ENCODE results near the gene MDN1. TPM values are rescaled to one million over a fixed set of nuclear protein-coding genes. Genes with fewer than 3 reads are reported as not detected.

Gene MDN1
- total and polyA plus RNA-seq, 8 donors: 5.5 to 69.2 (median 17.7) TPM

GRCh38 chr6:89711801-89712200 lies 107.8 kb downstream of the MDN1 start:
- intact Hi-C loops (cut with DNase I; ENCODE audit: low total_unique reads): no loop called here
- WGBS, 5 donors: 84 to 95% (median 87%) methylated on average over 3 of the region's 3 CpGs
- Histone ChIP-seq H3K9me3 (no peaks in the 10 kb centered on the region), H3K4me1 (peaks cover 0 to 13% (median 0%) of the 10 kb centered on the region in 4 donors), H3K27ac (no peak overlapping the region), H3K27me3 (no peaks in the 10 kb centered on the region), H3K4me3 (no peak overlapping the region), H3K36me3 (peaks cover 39 to 100% (median 98%) of the 10 kb centered on the region in 4 donors)
- DNase-seq: no peak
- no peak for TF ChIP-seq POLR2A (IDR thresholded peaks at IDR 0.05)
- TF ChIP-seq CTCF (IDR thresholded peaks at IDR 0.05): no peak
- no peak for TF ChIP-seq EP300 (IDR thresholded peaks at IDR 0.05)
- no peak for TF ChIP-seq POLR2AphosphoS5 (IDR thresholded peaks at IDR 0.05)

- Histone ChIP-seq H3K4me3 (no peak overlapping the region), H3K4me1 (peaks cover 0 to 13% (median 0%) of the 10 kb centered on the region in 4 donors), H3K9me3 (no peaks in the 10 kb centered on the region), H3K27ac (peak overlapping the region in 3 of 5 donors; percentile 8 to 38 (median 36)), H3K36me3 (peaks cover 14 to 100% (median 96%) of the 10 kb centered on the region in 4 donors), H3K27me3 (no peaks in the 10 kb centered on the region)
- intact Hi-C loops (cut with DNase I; ENCODE audit: low total_unique reads): no loop called here
- TF ChIP-seq CTCF (IDR thresholded peaks at IDR 0.05): no peak
- no peak for TF ChIP-seq POLR2AphosphoS5 (IDR thresholded peaks at IDR 0.05)
- TF ChIP-seq POLR2A (IDR thresholded peaks at IDR 0.05): no peak
- no peak for TF ChIP-seq EP300 (IDR thresholded peaks at IDR 0.05)
- DNase-seq: peak in 1 of 2 donors; percentile 26
- WGBS, 5 donors: 28 to 52% (median 33%) methylated on average over 4 of the region's 4 CpGs
These were observed 111.3 kb downstream of the MDN1 start for GRCh38 chr6:89708316-89708715.

GRCh38 chr6:89707766-89708165 lies 111.8 kb downstream of the MDN1 start:
- 80 to 92% (median 89%) methylated on average over 1 of the region's 1 CpG for WGBS, 5 donors
- TF ChIP-seq POLR2AphosphoS5 (IDR thresholded peaks at IDR 0.05) (no peak), POLR2A (IDR thresholded peaks at IDR 0.05) (no peak)
- Histone ChIP-seq H3K27me3 (no peaks in the 10 kb centered on the region), H3K36me3 (peaks cover 14 to 99% (median 95%) of the 10 kb centered on the region in 4 donors), H3K9me3 (no peaks in the 10 kb centered on the region), H3K4me1 (peaks cover 0 to 13% (median 0%) of the 10 kb centered on the region in 4 donors), H3K4me3 (no peak overlapping the region), H3K27ac (peak overlapping the region in 3 of 5 donors; percentile 8 to 38 (median 36))
- no peak for DNase-seq
- intact Hi-C loops (cut with DNase I; ENCODE audit: low total_unique reads): no loop called here

GRCh38 chr6:89706121-89706520 lies 113.5 kb downstream of the MDN1 start:
- Histone ChIP-seq H3K4me3 (no peak overlapping the region), H3K27me3 (no peaks in the 10 kb centered on the region), H3K9me3 (no peaks in the 10 kb centered on the region), H3K27ac (no peak overlapping the region), H3K36me3 (peaks cover 18 to 92% (median 90%) of the 10 kb centered on the region in 4 donors), H3K4me1 (peaks cover 0 to 13% (median 0%) of the 10 kb centered on the region in 4 donors)
- DNase-seq: no peak
- intact Hi-C loops (cut with DNase I; ENCODE audit: low total_unique reads): no loop called here
- TF ChIP-seq POLR2AphosphoS5 (IDR thresholded peaks at IDR 0.05) (no peak), EP300 (IDR thresholded peaks at IDR 0.05) (no peak), POLR2A (IDR thresholded peaks at IDR 0.05) (no peak), CTCF (IDR thresholded peaks at IDR 0.05) (no peak)

- intact Hi-C loops (cut with DNase I; ENCODE audit: low total_unique reads): no loop called here
- Histone ChIP-seq H3K36me3 (peaks cover 29 to 93% (median 90%) of the 10 kb centered on the region in 4 donors), H3K27me3 (no peaks in the 10 kb centered on the region), H3K4me3 (no peak overlapping the region), H3K27ac (no peak overlapping the region), H3K9me3 (no peaks in the 10 kb centered on the region), H3K4me1 (peaks cover 0 to 4% (median 0%) of the 10 kb centered on the region in 4 donors)
- TF ChIP-seq EP300 (IDR thresholded peaks at IDR 0.05) (no peak), POLR2AphosphoS5 (IDR thresholded peaks at IDR 0.05) (no peak), POLR2A (IDR thresholded peaks at IDR 0.05) (no peak), CTCF (IDR thresholded peaks at IDR 0.05) (no peak)
- no peak for DNase-seq
- 91 to 98% (median 94%) methylated on average over 1 of the region's 1 CpG for WGBS, 5 donors
These were observed 116.3 kb downstream of the MDN1 start for GRCh38 chr6:89703292-89703691.

All from stomach (tissue), 9 donors.